Kidney glomerular epithelial cell (primary cell): ENCODE measurements around the gene WASHC4.

Source experiments
- DNase-seq: peaks from one replicate; lab custom pipeline; 2025; lab: John Stamatoyannopoulos, UW

The WASHC4 gene

GRCh38 chr12:105206686-105207374 is 99.3 kb downstream of the WASHC4 start:
- DNase-seq, result no peak

GRCh38 chr12:105209091-105209490 is 101.6 kb downstream of the WASHC4 start:
- DNase-seq, result no peak

GRCh38 chr12:105212438-105212837 is 104.9 kb downstream of the WASHC4 start:
- DNase-seq, result no peak

- DNase-seq, result no peak
Measured at GRCh38 chr12:105214148-105214547, 106.6 kb downstream of the WASHC4 start.

- no peak for DNase-seq
Measured at GRCh38 chr12:105214670-105215375, 107.3 kb downstream of the WASHC4 start.

GRCh38 chr12:105218434-105218833 is 110.9 kb downstream of the WASHC4 start:
- no peak for DNase-seq
